Stimulated activated CD8-positive, alpha-beta memory T cell treated with anti-CD3 and anti-CD28 coated beads, Interleukin-12 subunit alpha, Interleukin-12 subunit beta, amount 100 ng/mL, for 1 hour (primary cell): ENCODE results near the gene CIT.
"Not testable (repeated sequence)": the region's sequence is repeated elsewhere in the genome, so short reads cannot be mapped to it uniquely, and the experiment has no call there.

ENCODE experiments used
- DNase-seq: peaks from one replicate; pipeline ENCODE4 v3.0.0-alpha.2; 2020; ENCODE audit warnings: low read depth

The CIT gene

GRCh38 chr12:119876761-119877638 is at the start of gene CIT:
Gene CIT, minus strand, starts transcription at chr12:119877320. Its CDS starts 1,152 bp downstream, at chr12:119876168.
- DNase-seq, result peak; percentile 74

GRCh38 chr12:119925269-119925668 is 48.1 kb upstream of the CIT start:
- DNase-seq, result no peak

- no peak for DNase-seq
These were observed 42.9 kb upstream of the CIT start for GRCh38 chr12:119920064-119920463.

GRCh38 chr12:119915894-119916510 is 38.9 kb upstream of the CIT start:
- DNase-seq, result no peak

GRCh38 chr12:119914666-119915065 is 37.5 kb upstream of the CIT start:
- DNase-seq, result no peak

- no peak for DNase-seq
These were observed 36.6 kb upstream of the CIT start for GRCh38 chr12:119913536-119914330.

GRCh38 chr12:119911182-119911581 is 34.1 kb upstream of the CIT start:
- no peak for DNase-seq

GRCh38 chr12:119910586-119910985 is 33.5 kb upstream of the CIT start:
- no peak for DNase-seq

- peak; percentile 47 for DNase-seq
These were observed 25.0 kb upstream of the CIT start for GRCh38 chr12:119902084-119902509.

GRCh38 chr12:119901670-119902069 is 24.6 kb upstream of the CIT start:
- no peak for DNase-seq

- DNase-seq, result no peak
These were observed 17.8 kb upstream of the CIT start for GRCh38 chr12:119894916-119895315.

GRCh38 chr12:119892611-119893010 is 15.5 kb upstream of the CIT start:
- not testable (repeated sequence) for DNase-seq

GRCh38 chr12:119885549-119885948 is 8.4 kb upstream of the CIT start:
- no peak for DNase-seq

GRCh38 chr12:119883791-119884190 is 6.7 kb upstream of the CIT start:
- DNase-seq, result not testable (repeated sequence)

GRCh38 chr12:119883237-119883636 is 6.1 kb upstream of the CIT start:
- DNase-seq, result no peak

GRCh38 chr12:119877639-119877948 is 474 bp upstream of the CIT start:
- DNase-seq, result no peak

GRCh38 chr12:119870457-119870856 is 6.7 kb downstream of the CIT start:
- no peak for DNase-seq

GRCh38 chr12:119869720-119870119 is 7.4 kb downstream of the CIT start:
- no peak for DNase-seq

GRCh38 chr12:119868992-119869391 is 8.1 kb downstream of the CIT start:
- DNase-seq, result no peak

GRCh38 chr12:119864591-119864990 is 12.5 kb downstream of the CIT start:
- no peak for DNase-seq

GRCh38 chr12:119859241-119859640 is 17.9 kb downstream of the CIT start:
- no peak for DNase-seq

- DNase-seq, result no peak
These were observed 20.0 kb downstream of the CIT start for GRCh38 chr12:119857041-119857591.
